ENCODE results near the gene NPAS3. TPM values are rescaled to one million over a fixed set of nuclear protein-coding genes. Genes with fewer than 3 reads are reported as not detected.

The NPAS3 gene
- total RNA-seq, 1 experiment from 2014 or later: not detected

GRCh38 chr14:33846100-33846824 is 907.6 kb downstream of the NPAS3 start:
- DNase-seq (ENCODE audit: low read depth, low spot score) (no peak), ATAC-seq (no peak)
- no peaks in the 10 kb centered on the region for H3K79me2 ChIP-seq (ENCODE audit: insufficient read depth, low read length)
- no peak overlapping the region for H2AFZ ChIP-seq (ENCODE audit: low read depth, low read length, poor library complexity, severe bottlenecking)
- ChIA-PET CTCF (no interaction called here), RAD21 (ENCODE audit: low non-redundant PET in 1 of 2, low total read pairs in 2 of 2, uncharacterized antibody in 2 of 2, unreplicated experiment in 2 of 2) (no interaction called here), POLR2A (no interaction called here)
- H3K36me3 ChIP-seq (ENCODE audit: control insufficient read depth in 1 of 2, insufficient read depth in 2 of 2, low read length in 2 of 2): no peaks in the 10 kb centered on the region
- no peaks in the 10 kb centered on the region for H3K9me2 ChIP-seq (ENCODE audit: insufficient read depth)
- H3K4me2 ChIP-seq (ENCODE audit: low read length): no peak overlapping the region
- H3K4me3 ChIP-seq (replicated peaks in 1 of 2; ENCODE audit: low read depth in 1 of 2, low read length in 2 of 2): no peak overlapping the region
- H3K27me3 ChIP-seq (ENCODE audit: insufficient read depth, low read length): no peaks in the 10 kb centered on the region
- TF ChIP-seq EGR1 (IDR thresholded peaks at IDR 0.05; ENCODE audit: low read depth): no peak
- TF ChIP-seq CTCF (IDR thresholded peaks at IDR 0.05 in 2 of 3, conservative IDR thresholded peaks at IDR 0.05 in 1 of 3; ENCODE audit: borderline replicate concordance in 1 of 3, insufficient read depth in 1 of 3, low read depth in 2 of 3, low read length in 2 of 3): no peak
- TF ChIP-seq SP1 (IDR thresholded peaks at IDR 0.05; ENCODE audit: low read depth): no peak
- no peak for TF ChIP-seq TCF7L2 (IDR thresholded peaks at IDR 0.05; ENCODE audit: borderline replicate concordance, extremely low read depth, insufficient read depth, insufficient read length)
- no peak for TF ChIP-seq POLR2AphosphoS5 (IDR thresholded peaks at IDR 0.05; ENCODE audit: low read depth, low read length)
- no peak for TF ChIP-seq ZBTB33 (IDR thresholded peaks at IDR 0.05; ENCODE audit: extremely low read depth, insufficient replicate concordance, low read length)
- TF ChIP-seq RAD21 (IDR thresholded peaks at IDR 0.05; ENCODE audit: low read depth): no peak
- TF ChIP-seq MAX (IDR thresholded peaks at IDR 0.05): no peak
- TF ChIP-seq SRF (IDR thresholded peaks at IDR 0.05; ENCODE audit: low read depth): no peak
- TF ChIP-seq CBX3 (IDR thresholded peaks at IDR 0.05; ENCODE audit: low read depth): no peak
- no peak for TF ChIP-seq EZH2 (IDR thresholded peaks at IDR 0.05)
- TF ChIP-seq FOSL1 (IDR thresholded peaks at IDR 0.05; ENCODE audit: low read depth): no peak
- TF ChIP-seq SIN3A (IDR thresholded peaks at IDR 0.05; ENCODE audit: low read depth): no peak
- no peak for TF ChIP-seq ELF1 (IDR thresholded peaks at IDR 0.05; ENCODE audit: borderline replicate concordance, low read depth)
- TF ChIP-seq POLR2A (IDR thresholded peaks at IDR 0.05; ENCODE audit: borderline replicate concordance, extremely low read depth, insufficient read depth, insufficient read length): no peak
- TF ChIP-seq ZNF274 (IDR thresholded peaks at IDR 0.05; ENCODE audit: low read depth, low read length): no peak
- no peak for TF ChIP-seq ZFX (IDR thresholded peaks at IDR 0.05)
- no peak for TF ChIP-seq EZH2phosphoT487 (IDR thresholded peaks at IDR 0.05; ENCODE audit: borderline replicate concordance)
- TF ChIP-seq JUND (IDR thresholded peaks at IDR 0.05): no peak
- no peaks in the 10 kb centered on the region for H3K9me3 ChIP-seq (ENCODE audit: control insufficient read depth in 1 of 2, insufficient read depth in 1 of 2, low read depth in 1 of 2, low read length in 2 of 2)
- no peak overlapping the region for H3K9ac ChIP-seq (ENCODE audit: low read length)
- no peak overlapping the region for H3K27ac ChIP-seq (ENCODE audit: low read depth, low read length)
- H3K4me1 ChIP-seq (ENCODE audit: control insufficient read depth in 1 of 2, insufficient read depth in 2 of 2, low read length in 2 of 2): peaks cover 0 to 4% of the 10 kb centered on the region in 2 experiments; a peak in 2 of 4 replicates
- intact Hi-C loops (cut with micrococcal nuclease): loop anchor here (5.0 to 10.0 kb wide), 2 partner anchors 649 to 1269 kb away; no protein-coding TSS in a partner anchor
- no peaks in the 10 kb centered on the region for H4K20me1 ChIP-seq (ENCODE audit: insufficient read depth)
- BruUV-seq (replicated peaks): no TSS peak
